Vagina (tissue), 2 donors: Measurements from ENCODE around the gene PLOD1.

ENCODE experiments used
- CTCF ChIP-seq, 3 experiments: fragments of 450-650 bp in 2 of 3; fragments of 200-600 bp in 1 of 3; sonication (generic) in 1 of 3; IDR thresholded peaks; one replicate each; pipeline ENCODE4 v1.5.1; 2017 to 2019; ENCODE audit warnings: antibody characterized with exemption in 3 of 3, mild to moderate bottlenecking in 2 of 3, moderate library complexity in 2 of 3
- POLR2A ChIP-seq, 2 donors: fragments of 450-650 bp; IDR thresholded peaks; one replicate each; pipeline ENCODE4 v1.6.1; 2017; ENCODE audit warnings: antibody characterized with exemption in 2 of 2, mild to moderate bottlenecking in 2 of 2, moderate library complexity in 2 of 2

GRCh38 chr1:11980676-11980972, 46.1 kb downstream of the PLOD1 start:
- TF ChIP-seq CTCF (IDR thresholded peaks at IDR 0.05) (no peak), POLR2A (IDR thresholded peaks at IDR 0.05) (no peak)
